Esophagus (tissue), 2 donors: ENCODE data around the gene TMEM144. TPM values are rescaled to one million over a fixed set of nuclear protein-coding genes. Genes with fewer than 3 reads are reported as not detected.

Source experiments
- H3K27ac ChIP-seq, 2 donors: one replicate each; pipeline ENCODE4 v1.5.1; 2013; ENCODE audit warnings: low read depth in 2 of 2, mild to moderate bottlenecking in 2 of 2, inconsistent platforms in 1 of 2, low read length in 1 of 2, moderate library complexity in 1 of 2
- H3K27me3 ChIP-seq, 2 donors: one replicate each; pipeline ENCODE4 v1.6.1; 2013; ENCODE audit warnings: low read length in 2 of 2, control low read depth in 1 of 2, mild to moderate bottlenecking in 1 of 2; ENCODE audit not compliant: insufficient read depth in 2 of 2, control insufficient read depth in 1 of 2
- H3K36me3 ChIP-seq, 2 donors: one replicate each; pipeline ENCODE4 v1.6.1; 2013; ENCODE audit warnings: low read length in 1 of 2; ENCODE audit not compliant: control insufficient read depth in 2 of 2, insufficient read depth in 2 of 2
- H3K4me1 ChIP-seq, 2 donors: one replicate each; pipeline ENCODE4 v1.6.1; 2013; ENCODE audit warnings: low read length in 1 of 2; ENCODE audit not compliant: control insufficient read depth in 2 of 2, insufficient read depth in 2 of 2
- H3K4me3 ChIP-seq, 2 donors: one replicate each; pipeline ENCODE4 v1.5.1; 2013; ENCODE audit warnings: low read length in 2 of 2, mild to moderate bottlenecking in 2 of 2, low read depth in 1 of 2, moderate library complexity in 1 of 2
- H3K9me3 ChIP-seq, 2 donors: one replicate each; pipeline ENCODE4 v1.6.1; 2013; ENCODE audit warnings: mild to moderate bottlenecking in 2 of 2, low read depth in 1 of 2, low read length in 1 of 2, moderate library complexity in 1 of 2; ENCODE audit not compliant: control insufficient read depth in 2 of 2, insufficient read depth in 1 of 2
- WGBS, 2 donors: extraction: QIAGEN DNeasy Blood & Tissue Kit; methylation state at CpG; one replicate each; pipeline ENCODE4 v1.1.7; 2013; 5-methylcytosine and 5-hydroxymethylcytosine counted together
- polyA plus RNA-seq, 2 donors: library from polyadenylated mRNA; stranded (reverse); fragments of 200-250 nt; gene quantifications; one replicate each; pipeline ENCODE4 v1.2.3, GENCODE V29; 2013
- donor health status: healthy with polysubstance abuse.
- donor health status: Bipolar disorder and iron deficiency.

The TMEM144 gene
- polyA plus RNA-seq, 2 donors = 2.7 to 2.9 TPM

- 96% methylated on average over 1 of the region's 1 CpG for WGBS, 2 donors
- H3K36me3 ChIP-seq = no peaks in the 10 kb centered on the region
- H3K9me3 ChIP-seq = no peaks in the 10 kb centered on the region
- H3K4me1 ChIP-seq = no peaks in the 10 kb centered on the region
- no peak overlapping the region for H3K4me3 ChIP-seq
- no peak overlapping the region for H3K27ac ChIP-seq
- no peaks in the 10 kb centered on the region for H3K27me3 ChIP-seq
These were observed 20.9 kb upstream of the TMEM144 start for GRCh38 chr4:158189422-158189821.

- Histone ChIP-seq H3K27me3 (no peaks in the 10 kb centered on the region), H3K4me3 (no peak overlapping the region), H3K9me3 (no peaks in the 10 kb centered on the region), H3K27ac (no peak overlapping the region), H3K36me3 (no peaks in the 10 kb centered on the region), H3K4me1 (no peaks in the 10 kb centered on the region)
- 81 to 86% methylated on average over 2 of the region's 2 CpGs for WGBS, 2 donors
These were observed 19.6 kb upstream of the TMEM144 start for GRCh38 chr4:158190718-158191117.

- no peak overlapping the region for H3K4me3 ChIP-seq
- H3K36me3 ChIP-seq = no peaks in the 10 kb centered on the region
- no peaks in the 10 kb centered on the region for H3K27me3 ChIP-seq
- H3K4me1 ChIP-seq = no peaks in the 10 kb centered on the region
- no peaks in the 10 kb centered on the region for H3K9me3 ChIP-seq
- WGBS, 2 donors = 58 to 74% methylated on average over 5 of the region's 5 CpGs
- H3K27ac ChIP-seq = no peak overlapping the region
These were observed 17.7 kb upstream of the TMEM144 start for GRCh38 chr4:158192439-158193158.

GRCh38 chr4:158193171-158193749, 17.0 kb upstream of the TMEM144 start:
- Histone ChIP-seq H3K9me3 (no peaks in the 10 kb centered on the region), H3K4me3 (no peak overlapping the region), H3K27ac (no peak overlapping the region), H3K36me3 (no peaks in the 10 kb centered on the region), H3K4me1 (no peaks in the 10 kb centered on the region), H3K27me3 (no peaks in the 10 kb centered on the region)
- 32 to 37% methylated on average over 3 of the region's 3 CpGs for WGBS, 2 donors

GRCh38 chr4:158195297-158195696, 15.0 kb upstream of the TMEM144 start:
- Histone ChIP-seq H3K9me3 (no peaks in the 10 kb centered on the region), H3K4me1 (no peaks in the 10 kb centered on the region), H3K27ac (no peak overlapping the region), H3K4me3 (no peak overlapping the region), H3K36me3 (no peaks in the 10 kb centered on the region), H3K27me3 (no peaks in the 10 kb centered on the region)
- WGBS, 2 donors = 57 to 78% methylated on average over 1 of the region's 1 CpG

- no peaks in the 10 kb centered on the region for H3K36me3 ChIP-seq
- H3K27ac ChIP-seq = no peak overlapping the region
- no peak overlapping the region for H3K4me3 ChIP-seq
- H3K9me3 ChIP-seq = no peaks in the 10 kb centered on the region
- no peaks in the 10 kb centered on the region for H3K27me3 ChIP-seq
- H3K4me1 ChIP-seq = no peaks in the 10 kb centered on the region
- 81 to 84% methylated on average over 5 of the region's 5 CpGs for WGBS, 2 donors
These were observed 13.0 kb upstream of the TMEM144 start for GRCh38 chr4:158197194-158197776.

- 94 to 96% methylated on average over 3 of the region's 3 CpGs for WGBS, 2 donors
- Histone ChIP-seq H3K9me3 (no peaks in the 10 kb centered on the region), H3K36me3 (no peaks in the 10 kb centered on the region), H3K4me1 (no peaks in the 10 kb centered on the region), H3K27me3 (no peaks in the 10 kb centered on the region), H3K4me3 (no peak overlapping the region), H3K27ac (no peak overlapping the region)
These were observed 10.1 kb upstream of the TMEM144 start for GRCh38 chr4:158200214-158200613.

GRCh38 chr4:158201322-158201721, 9.0 kb upstream of the TMEM144 start:
- Histone ChIP-seq H3K36me3 (no peaks in the 10 kb centered on the region), H3K27me3 (no peaks in the 10 kb centered on the region), H3K27ac (no peak overlapping the region), H3K9me3 (no peaks in the 10 kb centered on the region), H3K4me1 (no peaks in the 10 kb centered on the region), H3K4me3 (no peak overlapping the region)
- WGBS, 2 donors = 96% methylated on average over 4 of the region's 4 CpGs

GRCh38 chr4:158201876-158202275, 8.4 kb upstream of the TMEM144 start:
- Histone ChIP-seq H3K4me1 (no peaks in the 10 kb centered on the region), H3K36me3 (no peaks in the 10 kb centered on the region), H3K4me3 (no peak overlapping the region), H3K27ac (no peak overlapping the region), H3K9me3 (no peaks in the 10 kb centered on the region), H3K27me3 (no peaks in the 10 kb centered on the region)

GRCh38 chr4:158202481-158202880, 7.8 kb upstream of the TMEM144 start:
- 55 to 63% methylated on average over 1 of the region's 1 CpG for WGBS, 2 donors
- H3K4me1 ChIP-seq = no peaks in the 10 kb centered on the region
- H3K27ac ChIP-seq = no peak overlapping the region
- H3K9me3 ChIP-seq = no peaks in the 10 kb centered on the region
- H3K4me3 ChIP-seq = no peak overlapping the region
- H3K27me3 ChIP-seq = no peaks in the 10 kb centered on the region
- no peaks in the 10 kb centered on the region for H3K36me3 ChIP-seq
